NCI-H2196 treated with DMSO at 0.1 percent for 48 hours (cell line): ENCODE results near the gene RHOJ.

ENCODE experiments used
- DNase-seq: peaks from one replicate; lab custom pipeline; 2025; ENCODE audit not compliant: unreplicated experiment; lab: John Stamatoyannopoulos, UW

Gene RHOJ

GRCh38 chr14:63205044-63205575 lies 867 bp downstream of the RHOJ start:
- DNase-seq = no peak

GRCh38 chr14:63205866-63206265 lies 1.6 kb downstream of the RHOJ start:
- no peak for DNase-seq

DNA sequence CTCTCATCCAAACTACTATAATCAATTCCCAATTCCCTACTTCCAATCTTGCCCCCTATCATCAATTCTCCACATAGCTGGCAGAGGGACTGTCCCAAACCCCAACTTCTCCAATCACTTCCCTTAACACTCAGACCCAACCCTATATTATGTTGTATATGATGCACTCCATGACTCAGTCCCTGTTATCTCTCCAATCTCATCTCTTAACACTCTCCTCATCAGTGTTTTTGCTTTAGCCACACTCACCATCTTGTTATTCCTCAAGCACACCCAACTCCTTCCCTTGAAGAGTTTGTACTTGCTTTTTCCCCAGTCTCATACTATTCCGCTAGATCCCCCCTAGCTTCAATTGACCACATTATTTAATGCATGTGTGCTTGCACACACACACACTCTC lies 4.9 kb downstream of the RHOJ start:
- no peak for DNase-seq

GRCh38 chr14:63210812-63211211 lies 6.6 kb downstream of the RHOJ start:
- no peak for DNase-seq

DNA sequence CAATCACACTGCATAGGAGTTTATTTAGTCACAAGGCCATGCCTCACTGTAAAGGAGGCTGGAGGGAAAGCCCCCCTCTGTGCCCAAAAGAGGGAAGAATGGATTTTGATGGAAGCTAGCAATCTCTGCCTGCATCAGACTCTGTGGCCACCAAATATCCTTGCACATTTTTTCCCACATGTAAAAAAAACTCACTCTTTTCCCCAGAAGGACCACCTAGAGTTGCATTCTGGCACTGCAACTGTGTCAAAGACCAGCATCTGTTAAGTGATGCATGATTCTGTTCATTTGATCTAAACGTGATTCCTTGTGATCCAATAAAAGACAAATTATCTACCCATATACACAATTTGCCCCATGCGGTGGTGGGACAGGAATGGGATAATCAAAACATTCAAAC lies 8.0 kb downstream of the RHOJ start:
- DNase-seq = no peak

- no peak for DNase-seq
Observed at GRCh38 chr14:63212776-63213500, 8.7 kb downstream of the RHOJ start.

GRCh38 chr14:63214417-63215196 lies 10.4 kb downstream of the RHOJ start:
- no peak for DNase-seq

DNA sequence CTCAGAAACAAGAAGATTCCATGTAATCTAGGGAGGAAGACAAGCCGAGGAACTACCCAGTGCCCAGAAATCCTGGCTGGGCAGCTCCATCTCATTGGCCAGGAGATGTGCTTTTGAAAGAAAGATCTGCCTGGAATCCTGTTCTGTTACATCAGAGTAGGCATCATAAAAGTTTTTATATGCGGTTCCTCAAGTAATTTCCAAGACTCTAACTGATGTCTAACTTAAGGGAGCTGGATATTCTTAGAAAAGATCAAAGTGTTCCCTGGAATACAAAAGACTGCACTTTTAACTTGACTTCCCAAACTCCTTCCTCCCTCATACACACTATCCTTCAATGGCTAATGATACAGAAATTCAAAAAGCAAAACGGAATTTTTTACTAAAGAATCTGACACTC lies 16.3 kb downstream of the RHOJ start:
- no peak for DNase-seq

DNA sequence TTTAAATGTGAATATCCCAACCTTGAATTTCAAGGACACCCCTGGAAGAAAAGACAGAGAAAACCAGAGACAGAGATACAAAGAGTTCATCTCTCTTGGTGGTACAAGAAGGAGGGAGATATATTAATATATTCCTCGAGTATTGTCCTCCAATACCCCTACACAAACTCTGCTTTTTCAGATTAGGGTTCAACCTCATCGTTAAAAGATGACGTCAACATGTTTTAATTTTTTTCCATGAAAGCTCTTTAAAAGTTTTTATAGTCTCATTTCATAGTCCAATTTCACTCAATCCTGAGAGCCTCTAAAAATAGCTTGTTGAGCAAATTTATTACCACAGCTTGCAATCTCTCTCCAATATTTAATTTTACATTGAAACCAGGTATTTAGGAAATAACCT lies 19.4 kb downstream of the RHOJ start:
- no peak for DNase-seq

DNA sequence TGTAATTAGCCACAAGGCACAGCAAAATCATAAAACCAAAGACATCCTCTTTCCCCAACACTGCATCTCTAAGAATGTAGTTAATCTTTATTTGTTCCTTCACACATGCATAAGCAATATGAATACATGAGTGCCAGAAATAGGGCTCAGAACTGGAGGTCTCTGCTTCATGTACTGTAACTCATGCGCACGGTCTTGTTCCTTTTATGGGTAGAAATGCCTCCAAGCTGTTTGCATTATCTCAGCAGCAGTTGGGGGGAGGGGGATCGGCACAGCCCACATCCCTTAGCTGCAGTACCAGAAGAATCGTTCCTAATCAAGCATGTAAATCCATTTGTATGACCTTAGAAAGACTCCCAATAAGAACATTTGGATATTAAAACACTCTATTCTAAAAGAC lies 20.0 kb downstream of the RHOJ start:
- no peak for DNase-seq

DNA sequence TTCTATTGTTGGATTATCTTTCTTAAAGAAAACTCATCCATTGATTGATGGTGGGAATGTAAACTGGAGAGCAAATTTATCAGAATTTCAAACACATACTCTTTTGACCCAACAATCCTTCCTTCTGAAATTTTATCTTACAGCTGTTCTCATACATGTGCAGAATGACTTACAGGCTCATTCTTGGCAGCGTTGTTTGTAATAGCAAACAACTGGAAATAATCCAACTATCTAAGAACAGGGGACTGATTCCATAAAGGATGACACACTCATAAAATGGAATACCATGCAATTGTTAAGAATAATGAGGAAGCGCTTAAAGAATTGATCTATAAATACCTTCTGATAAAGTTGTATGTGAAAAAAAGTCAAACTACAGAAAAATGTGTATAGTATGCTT lies 24.0 kb downstream of the RHOJ start:
- DNase-seq = no peak

DNA sequence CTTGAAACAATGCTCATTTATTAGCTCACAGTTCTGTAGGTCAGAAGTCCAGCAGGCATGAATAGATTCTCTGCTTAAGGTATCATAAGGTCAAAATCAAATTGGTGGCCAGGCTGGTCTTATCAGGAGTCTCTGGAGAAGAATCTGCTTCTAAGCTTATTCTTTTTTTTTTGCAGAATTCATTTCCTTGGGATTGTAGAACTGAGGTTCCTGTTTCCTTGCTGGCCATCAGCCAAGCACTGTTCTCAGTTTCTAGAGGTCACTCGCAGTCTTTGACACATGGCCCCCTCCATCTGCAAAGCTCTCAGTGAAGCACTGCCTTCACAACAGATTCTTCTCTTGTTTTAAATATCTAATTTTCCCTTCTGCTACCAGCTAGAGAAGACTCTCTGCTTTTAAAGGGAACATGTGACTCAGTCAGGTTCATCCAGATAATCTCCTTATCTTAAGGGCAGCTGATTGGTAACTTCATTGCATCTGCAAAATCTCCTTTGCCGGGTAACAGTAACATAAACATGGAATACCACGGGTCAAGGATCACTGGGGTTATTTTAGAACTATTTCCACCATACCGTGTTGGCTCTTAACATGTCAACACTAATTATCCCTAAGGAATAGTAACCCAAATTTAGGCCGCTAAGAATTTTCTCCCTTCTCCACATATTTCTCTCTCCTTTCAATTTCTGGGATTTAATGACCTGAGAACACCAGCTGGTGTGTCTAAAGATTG lies 25.3 kb downstream of the RHOJ start:
- DNase-seq = no peak

- DNase-seq = no peak
Observed at GRCh38 chr14:63231766-63232165, 27.5 kb downstream of the RHOJ start.

DNA sequence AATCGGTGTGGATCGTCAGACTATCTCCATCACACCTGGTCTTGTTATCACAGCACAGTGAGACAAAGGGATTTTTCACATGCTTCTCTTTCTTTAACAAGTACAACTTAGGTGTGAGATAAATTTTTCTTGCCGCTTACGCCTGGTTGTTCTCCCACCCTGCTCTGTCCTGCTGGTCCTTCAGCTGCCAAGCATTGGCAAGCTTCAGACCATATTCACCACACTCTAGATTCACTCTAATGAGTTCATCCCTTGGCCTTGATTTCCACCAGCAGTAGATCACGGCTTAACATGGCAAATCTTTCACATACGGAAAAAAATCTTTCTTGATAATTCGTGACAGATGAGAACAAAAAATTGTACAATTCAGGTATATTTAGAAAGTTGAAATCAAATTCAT lies 33.5 kb downstream of the RHOJ start:
- DNase-seq = no peak

DNA sequence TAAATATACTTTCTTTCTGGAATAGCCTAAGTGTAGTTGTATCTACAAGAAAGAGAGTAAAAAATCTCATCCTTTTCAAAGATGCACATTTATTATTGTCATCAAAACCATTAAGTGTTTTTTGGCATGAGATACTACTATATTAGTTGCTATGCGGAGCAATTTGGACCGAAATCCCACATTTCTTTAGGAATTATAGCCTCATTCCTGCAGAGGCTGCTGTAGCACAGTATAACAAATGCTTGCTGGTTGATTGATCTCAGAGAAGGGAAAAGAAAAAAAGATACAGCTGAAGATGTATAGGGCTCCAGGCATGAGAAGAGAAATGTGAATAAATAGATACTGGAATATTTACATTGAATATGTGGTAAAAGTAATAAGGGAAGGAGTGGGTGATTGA lies 36.0 kb downstream of the RHOJ start:
- DNase-seq = no peak

GRCh38 chr14:63241096-63241495 lies 36.9 kb downstream of the RHOJ start:
- no peak for DNase-seq

GRCh38 chr14:63243646-63244045 lies 39.4 kb downstream of the RHOJ start:
- DNase-seq = no peak

DNA sequence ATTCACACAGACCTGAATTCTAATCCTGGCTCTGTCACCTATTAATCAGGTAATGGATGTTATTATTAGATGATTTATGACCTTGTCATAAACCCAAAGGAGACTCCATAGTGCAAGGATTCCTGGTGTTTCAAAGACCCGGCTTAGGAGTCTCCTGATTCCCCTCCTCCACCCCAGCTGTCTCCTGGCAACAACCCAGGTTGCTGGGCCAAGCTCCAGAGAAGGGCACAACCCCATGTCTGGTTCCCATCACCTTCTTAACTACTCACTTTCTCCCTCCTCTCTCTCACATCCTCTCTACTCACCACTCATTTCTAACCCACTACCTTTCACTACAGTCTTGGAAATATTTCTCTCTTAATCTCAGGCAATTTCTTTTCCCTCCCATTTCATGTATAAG lies 41.6 kb downstream of the RHOJ start:
- DNase-seq = no peak

GRCh38 chr14:63248211-63248610 lies 44.0 kb downstream of the RHOJ start:
- no peak for DNase-seq

DNA sequence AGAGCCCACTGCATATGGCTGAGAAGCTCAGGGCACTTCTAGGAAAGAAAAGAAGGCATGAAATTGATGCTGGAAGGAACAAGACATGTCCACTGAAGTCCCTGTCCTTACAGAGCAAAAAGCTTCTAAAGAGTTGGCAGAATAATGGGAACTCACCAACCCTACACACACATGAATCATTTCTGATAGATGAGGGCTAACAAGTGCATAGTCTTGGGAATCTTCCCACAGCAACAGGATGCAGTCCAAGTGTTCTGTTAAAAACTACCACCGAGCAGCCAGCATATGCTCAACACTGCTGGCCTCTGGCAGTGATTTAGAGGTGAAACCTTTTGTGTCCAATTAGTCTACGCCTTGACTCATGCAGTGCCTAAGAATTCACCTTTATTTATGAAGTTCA lies 44.8 kb downstream of the RHOJ start:
- no peak for DNase-seq

DNA sequence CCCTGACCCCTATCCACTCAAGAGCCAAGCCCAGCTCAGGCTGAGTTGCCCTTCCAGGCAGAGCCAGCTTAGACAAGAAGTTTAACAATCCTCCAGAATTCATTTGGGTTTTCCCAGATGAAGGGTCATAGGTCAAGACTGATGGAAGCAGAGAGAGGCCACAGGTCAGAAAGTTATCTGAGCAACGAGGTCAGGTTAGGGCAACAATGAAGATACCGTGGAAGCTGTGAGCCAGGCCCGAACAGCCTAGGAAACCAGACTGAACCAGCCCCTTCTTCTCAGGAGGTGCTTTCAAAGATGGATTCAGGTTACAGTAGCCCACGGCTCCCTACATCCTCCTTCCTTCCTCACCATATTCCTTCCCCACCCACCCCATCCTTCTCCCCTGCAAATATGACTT lies 53.1 kb downstream of the RHOJ start:
- no peak for DNase-seq

DNA sequence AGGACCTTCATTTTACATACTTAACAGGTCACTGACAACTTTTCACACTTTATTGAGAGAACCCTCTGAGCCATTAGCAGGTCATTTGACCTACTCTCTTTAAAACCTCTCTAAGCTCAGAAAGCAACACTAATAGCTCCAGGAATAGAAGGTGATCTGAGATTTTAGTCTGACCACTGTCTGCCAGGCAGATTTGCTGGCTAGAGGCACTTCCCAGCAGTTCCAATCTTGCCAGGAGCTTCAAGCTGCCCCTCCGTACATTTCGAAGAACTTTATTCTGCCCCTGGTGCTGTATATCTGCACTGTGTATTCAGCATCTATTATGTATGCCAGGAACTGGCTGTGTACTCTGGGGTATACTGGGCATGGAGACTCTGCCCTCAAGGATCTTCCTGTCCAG lies 58.2 kb downstream of the RHOJ start:
- DNase-seq = no peak
